IMR-90 (cell line): ENCODE results near the gene SECISBP2. TPM values are rescaled to one million over a fixed set of nuclear protein-coding genes. Genes with fewer than 3 reads are reported as not detected.

Experiments
- ATAC-seq: fragments of 200-7000 bp; cut with Tn5 transposase; 2 replicates; pipeline ENCODE4 v1.9.1; 2020; ENCODE audit warnings: low read depth, mild to moderate bottlenecking, moderate library complexity
- BruUV-seq: library from RNA; stranded (reverse); fragments of 400-500 nt; replicated peaks from 2 replicates; lab custom pipeline; 2021; lab: Mats Ljungman, UMichigan
- CTCF ChIA-PET: fragments of 300-600 bp; formaldehyde crosslinking; extraction: SDS; loops from one replicate; lab custom pipeline; 2021; ENCODE audit warnings: antibody characterized with exemption; lab: Yijun Ruan, JAX
- POLR2A ChIA-PET: fragments of 300-600 bp; sonication (Branson Sonifier 250); formaldehyde crosslinking; loops from one replicate; lab custom pipeline; 2022; ENCODE audit warnings: antibody characterized with exemption; ENCODE audit not compliant: unreplicated experiment; lab: Charles Lee
- DNase-seq: peaks from one replicate; pipeline ENCODE4 v3.0.0; 2013
- H2AFZ ChIP-seq: replicated peaks from 2 replicates; pipeline ENCODE3; 2013; ENCODE audit warnings: low read length, mild to moderate bottlenecking; ENCODE audit not compliant: poor library complexity
- H2AK5ac ChIP-seq: 2 replicates; pipeline ENCODE4 v1.6.1; 2013; ENCODE audit warnings: low read depth, low read length, inconsistent platforms
- H2AK9ac ChIP-seq: replicated peaks from 2 replicates; pipeline ENCODE3; 2013; ENCODE audit warnings: mild to moderate bottlenecking, low read depth, low read length, moderate library complexity; ENCODE audit not compliant: poor library complexity
- H2BK120ac ChIP-seq: 2 replicates; pipeline ENCODE4 v1.6.1; 2013; ENCODE audit warnings: low read depth, low read length, inconsistent platforms
- H2BK15ac ChIP-seq: 3 replicates; pipeline ENCODE4 v1.6.1; 2013; ENCODE audit warnings: low read depth, low read length, inconsistent platforms
- H2BK20ac ChIP-seq: 2 replicates; pipeline ENCODE4 v1.6.1; 2013; ENCODE audit warnings: low read depth, mild to moderate bottlenecking, inconsistent platforms, low read length, moderate library complexity
- H2BK5ac ChIP-seq: 2 replicates; pipeline ENCODE4 v1.6.1; 2013; ENCODE audit warnings: mild to moderate bottlenecking, low read depth, low read length, inconsistent platforms; ENCODE audit not compliant: poor library complexity, severe bottlenecking
- H3K14ac ChIP-seq: replicated peaks from 2 replicates; pipeline ENCODE4 v1.6.1; 2013; ENCODE audit warnings: low read depth, low read length, inconsistent platforms
- H3K18ac ChIP-seq: 2 replicates; pipeline ENCODE4 v1.6.1; 2013; ENCODE audit warnings: low read depth, low read length, control low read depth
- H3K23ac ChIP-seq: 2 replicates; pipeline ENCODE4 v1.6.1; 2013; ENCODE audit warnings: low read depth, low read length, inconsistent platforms
- H3K27ac ChIP-seq: 2 replicates; pipeline ENCODE4 v1.5.1; 2013; ENCODE audit warnings: mild to moderate bottlenecking, control low read depth, low read length; ENCODE audit not compliant: insufficient read depth
- H3K27me3 ChIP-seq: 2 replicates; pipeline ENCODE4 v1.6.1; 2013; ENCODE audit warnings: low read length; ENCODE audit not compliant: control insufficient read depth, insufficient read depth
- H3K36me3 ChIP-seq: 2 replicates; pipeline ENCODE4 v1.6.1; 2013; ENCODE audit warnings: low read length, mixed read lengths; ENCODE audit not compliant: control insufficient read depth, insufficient read depth
- H3K4ac ChIP-seq: 2 replicates; pipeline ENCODE4 v1.6.1; 2013; ENCODE audit warnings: low read depth, low read length, inconsistent platforms
- H3K4me1 ChIP-seq: 2 replicates; pipeline ENCODE4 v1.6.1; 2013; ENCODE audit warnings: low read length, mixed read lengths; ENCODE audit not compliant: control insufficient read depth, insufficient read depth
- H3K4me2 ChIP-seq: 2 replicates; pipeline ENCODE4 v1.6.1; 2013; ENCODE audit warnings: low read depth, mild to moderate bottlenecking, control low read depth, low read length, moderate library complexity
- H3K4me3 ChIP-seq: 2 replicates; pipeline ENCODE4 v1.5.1; 2013; ENCODE audit warnings: low read depth, mild to moderate bottlenecking, control low read depth, low read length, moderate library complexity; ENCODE audit not compliant: insufficient read depth
- H3K56ac ChIP-seq: 2 replicates; pipeline ENCODE4 v1.6.1; 2013; ENCODE audit warnings: low read length, inconsistent platforms; ENCODE audit not compliant: insufficient read depth; ENCODE audit errors: extremely low read depth
- H3K79me1 ChIP-seq, 2 experiments: 2 replicates each; pipeline ENCODE4 v1.6.1; 2013; ENCODE audit warnings: low read length in 2 of 2, inconsistent platforms in 1 of 2, low read depth in 1 of 2
- H3K9ac ChIP-seq: 2 replicates; pipeline ENCODE4 v1.6.1; 2013; ENCODE audit warnings: low read depth, low read length, control low read depth
- H3K9me1 ChIP-seq: 2 replicates; pipeline ENCODE4 v1.6.1; 2013; ENCODE audit warnings: low read length, inconsistent platforms; ENCODE audit not compliant: insufficient read depth
- H3K9me3 ChIP-seq: 2 replicates; pipeline ENCODE4 v1.6.1; 2013; ENCODE audit warnings: low read length; ENCODE audit not compliant: control insufficient read depth, insufficient read depth
- H4K20me1 ChIP-seq: 2 replicates; pipeline ENCODE4 v1.6.1; 2013; ENCODE audit warnings: low read length, inconsistent platforms; ENCODE audit not compliant: insufficient read depth
- H4K5ac ChIP-seq: 2 replicates; pipeline ENCODE4 v1.6.1; 2013; ENCODE audit warnings: mild to moderate bottlenecking, low read depth, low read length, control low read depth
- H4K8ac ChIP-seq, 2 experiments: 2 replicates each; pipeline ENCODE4 v1.6.1; 2013; ENCODE audit warnings: low read depth in 2 of 2, low read length in 2 of 2, control low read depth in 1 of 2, inconsistent platforms in 1 of 2
- H4K91ac ChIP-seq: 2 replicates; pipeline ENCODE4 v1.6.1; 2013; ENCODE audit warnings: low read depth, low read length, inconsistent platforms; ENCODE audit not compliant: insufficient read depth
- CEBPB ChIP-seq: IDR thresholded peaks from 2 replicates; pipeline ENCODE4 v1.6.1; 2012; ENCODE audit warnings: low read depth, low read length, improper control_type of control experiment
- CTCF ChIP-seq: conservative IDR thresholded peaks from 2 replicates; pipeline ENCODE4 v1.5.1; 2012; ENCODE audit warnings: mild to moderate bottlenecking, low read depth, low read length, improper control_type of control experiment
- MAFK ChIP-seq: IDR thresholded peaks from 2 replicates; pipeline ENCODE4 v1.6.1; 2012; ENCODE audit warnings: low read depth, low read length, improper control_type of control experiment
- USF2 ChIP-seq: fragments of 150-350 bp; IDR thresholded peaks from 2 replicates; pipeline ENCODE4 v1.6.1; 2017; ENCODE audit warnings: mild to moderate bottlenecking, antibody characterized with exemption, low read length, low read depth
- WGBS, 2 experiments: methylation state at CpG; one replicate each; pipeline versions ENCODE4 v1.1.5 to v1.1.7; 2013; ENCODE audit warnings: missing lambda C conversion rate in 2 of 2; ENCODE audit not compliant: insufficient read length in 1 of 2; ENCODE audit errors: extremely low coverage in 2 of 2; 5-methylcytosine and 5-hydroxymethylcytosine counted together
- dilution Hi-C: fragments of 300-500 bp; cut with HindIII; formaldehyde crosslinking; loops from one replicate; pipeline ENCODE4 v1.14.3; 2018; ENCODE audit warnings: low sequenced_read_pairs; ENCODE audit not compliant: unreplicated experiment
- in situ Hi-C: fragments of 300-500 bp; cut with MboI; formaldehyde crosslinking; loops from 3 replicates; pipeline ENCODE4 v1.14.3; 2019; ENCODE audit warnings: low sequenced_read_pairs, inconsistent platforms, mixed read lengths
- intact Hi-C: fragments of 100-400 bp; cut with micrococcal nuclease; formaldehyde crosslinking; loops from 2 replicates; pipeline ENCODE4 v1.10.0; 2022
- polyA plus RNA-seq, 3 experiments: library from polyadenylated mRNA; depleted of rRNA; stranded (reverse); fragments of >200 nt; gene quantifications; 2 replicates each; pipeline ENCODE4 v1.2.3, GENCODE V29; 2012; ENCODE audit warnings: low replicate concordance in 1 of 3
- total RNA-seq: library from RNA; depleted of rRNA; stranded (reverse); fragments of >200 nt; gene quantifications from 2 replicates; pipeline ENCODE4 v1.2.3, GENCODE V29; 2012

The SECISBP2 gene
- total and polyA plus RNA-seq, 2 of the 4 experiments (the other 2 are of a cell fraction): 16.4 to 18.8 TPM

DNA sequence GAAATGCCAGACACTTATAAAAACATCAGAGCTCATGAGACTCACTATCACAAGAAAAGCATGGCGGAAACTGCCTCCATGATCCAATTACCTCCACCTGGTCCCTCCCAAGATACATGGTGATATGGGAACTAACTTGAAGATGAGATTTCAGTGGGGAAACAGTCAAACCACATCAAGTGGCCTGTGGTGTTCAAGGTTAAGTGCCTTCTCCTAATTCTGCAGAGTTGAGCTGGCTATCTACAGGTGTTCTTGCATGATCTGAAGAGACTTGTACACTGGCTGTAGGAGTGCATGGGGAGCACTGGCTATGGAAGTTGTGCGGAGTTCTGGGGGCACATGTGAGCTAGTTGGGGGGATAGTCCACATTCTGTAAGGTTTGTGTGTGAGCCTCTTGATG lies 41.3 kb upstream of the SECISBP2 start:
- CTCF ChIA-PET: no interaction called here
- Histone ChIP-seq H2BK5ac (no peak overlapping the region), H3K18ac (no peak overlapping the region), H2AK5ac (peak overlapping the region; percentile 35; the same call in 1 of the 2 replicates), H4K8ac (no peak overlapping the region), H3K4me3 (no peak overlapping the region), H2AK9ac (no peak overlapping the region), H3K9me3 (peaks cover 12% of the 10 kb centered on the region), H3K36me3 (no peaks in the 10 kb centered on the region), H3K4me1 (peaks cover 7% of the 10 kb centered on the region; the same call in 1 of the 2 replicates), H4K5ac (peak overlapping the region; percentile 53; the same call in 1 of the 2 replicates), H3K27me3 (no peaks in the 10 kb centered on the region), H3K9ac (no peak overlapping the region), H3K27ac (no peak overlapping the region), H3K56ac (no peak overlapping the region), H3K9me1 (no peaks in the 10 kb centered on the region), H3K79me1 (no peaks in the 10 kb centered on the region), H4K91ac (peak overlapping the region; percentile 33), H4K20me1 (no peaks in the 10 kb centered on the region), H3K4ac (peak overlapping the region; percentile 64; the same call in 1 of the 2 replicates), H3K14ac (no peak overlapping the region), H2AFZ (no peak overlapping the region), H2BK15ac (peak overlapping the region; percentile 79; the same call in 1 of the 3 replicates), H2BK120ac (peak overlapping the region; percentile 61), H3K23ac (peak overlapping the region; percentile 3; the same call in 1 of the 2 replicates), H2BK20ac (peak overlapping the region; percentile 52; the same call in 1 of the 2 replicates), H3K4me2 (peak overlapping the region; percentile 42; the same call in 1 of the 2 replicates)
- WGBS, 2 experiments: 100% methylated on average over 1 of the region's 2 CpGs; no CpG with 5 or more reads in 1 of the 2 experiments
- dilution Hi-C loops: no loop called here
- intact Hi-C loops: loop anchor here (5.0 to 10.0 kb wide), 2 partner anchors 255 to 682 kb away; no protein-coding TSS in a partner anchor
- ATAC-seq (no peak), DNase-seq (no peak)
- TF ChIP-seq MAFK (no peak), USF2 (no peak), CEBPB (no peak), CTCF (no peak)
- POLR2A ChIA-PET: no interaction called here
- in situ Hi-C loops: loop anchor here (10.0 kb wide), 1 partner anchor 682 kb away; no protein-coding TSS in a partner anchor
- no TSS peak for BruUV-seq
